HepG2 (cell line): ENCODE measurements around the gene ARMC2.

ENCODE experiments used
- KDM1A ChIP-seq: IDR thresholded peaks from 2 replicates; pipeline ENCODE4 v1.6.1; 2016; ENCODE audit warnings: missing compliant biosample characterization
- MAX ChIP-seq: IDR thresholded peaks from 2 replicates; pipeline ENCODE4 v1.6.1; 2012; ENCODE audit warnings: inconsistent platforms
- NFIB ChIP-seq: sonication (generic); formaldehyde crosslinking; IDR thresholded peaks from 2 replicates; pipeline ENCODE4 v1.9.0; 2021; ENCODE audit warnings: missing genetic modification reagents, mild to moderate bottlenecking, borderline replicate concordance
- POLR2AphosphoS5 ChIP-seq: IDR thresholded peaks from 2 replicates; pipeline ENCODE4 v1.6.1; 2012; ENCODE audit warnings: low read depth, low read length
- RAD51 ChIP-seq: fragments of 450-650 bp; IDR thresholded peaks from 2 replicates; pipeline ENCODE4 v1.6.1; 2016; ENCODE audit warnings: borderline replicate concordance
- REXO4 ChIP-seq: sonication (generic); formaldehyde crosslinking; IDR thresholded peaks from 2 replicates; pipeline ENCODE4 v1.8.0; 2022; ENCODE audit warnings: missing genetic modification reagents, mild to moderate bottlenecking, borderline replicate concordance
- SETDB1 ChIP-seq: sonication (generic); formaldehyde crosslinking; IDR thresholded peaks from 2 replicates; pipeline ENCODE4 v1.5.1; 2020; ENCODE audit warnings: missing genetic modification reagents, mild to moderate bottlenecking, borderline replicate concordance
- SP1 ChIP-seq, 2 experiments: fragments of 450-650 bp in 1 of 2; sonication (generic) in 1 of 2; formaldehyde crosslinking in 1 of 2; IDR thresholded peaks; 2 replicates each; pipeline versions ENCODE4 v1.4.0 to v1.6.1; 2016 to 2020; ENCODE audit warnings: missing genetic modification reagents in 1 of 2
- SP2 ChIP-seq: sonication (generic); formaldehyde crosslinking; IDR thresholded peaks from 2 replicates; pipeline ENCODE4 v1.5.1; 2020; ENCODE audit warnings: mild to moderate bottlenecking, missing genetic modification reagents
- TFE3 ChIP-seq: IDR thresholded peaks from 2 replicates; pipeline ENCODE4 v1.6.1; 2016
- YY1 ChIP-seq: IDR thresholded peaks from 2 replicates; pipeline ENCODE4 v1.6.1; 2011; ENCODE audit warnings: low read length, low read depth, moderate library complexity, mild to moderate bottlenecking; ENCODE audit not compliant: insufficient read depth, insufficient replicate concordance
- ZNF20 ChIP-seq: sonication (generic); formaldehyde crosslinking; IDR thresholded peaks from 2 replicates; pipeline ENCODE4 v1.4.0; 2020; ENCODE audit warnings: mild to moderate bottlenecking, moderate library complexity, missing genetic modification reagents
- ZNF740 ChIP-seq: sonication (generic); formaldehyde crosslinking; IDR thresholded peaks from 2 replicates; pipeline ENCODE4 v1.4.0; 2020; ENCODE audit warnings: missing genetic modification reagents

GRCh38 chr6:108878942-108879341 lies 30.7 kb downstream of the ARMC2 start:
- TF ChIP-seq YY1 (no peak), MAX (no peak), SP2 (CRISPR knock-in tag) (no peak), KDM1A (no peak), ZNF20 (CRISPR knock-in tag) (no peak), TFE3 (CRISPR knock-in tag) (no peak), ZNF740 (CRISPR knock-in tag) (no peak), SETDB1 (CRISPR knock-in tag) (no peak), RAD51 (no peak), SP1 (IDR thresholded peaks at IDR 0.05) (no peak), SP1 (CRISPR knock-in tag; IDR thresholded peaks at IDR 0.05) (no peak), POLR2AphosphoS5 (no peak), REXO4 (CRISPR knock-in tag) (no peak), NFIB (CRISPR knock-in tag) (no peak)
